ENCODE measurements around the gene WFIKKN2. TPM values are rescaled to one million over a fixed set of nuclear protein-coding genes. Genes with fewer than 3 reads are reported as not detected.
A peak's percentile ranks its signal among the peaks of the same experiment; 100 is the strongest.

The WFIKKN2 gene
- total and polyA plus RNA-seq, 2 of the 13 experiments (the other 11 are each of a cell fraction or from before 2014, with no cell fraction given) = not detected

GRCh38 chr17:50853015-50853615 is 17.7 kb downstream of the WFIKKN2 start (continued):
- TF ChIP-seq POGZ (CRISPR knock-in tag; IDR thresholded peaks at IDR 0.05) = peak; percentile 14; the same call in 1 of the 2 replicates
- TF ChIP-seq HNF4A (CRISPR knock-in tag; IDR thresholded peaks at IDR 0.05) = peak; percentile 95
- no peak for TF ChIP-seq ZNF24 (IDR thresholded peaks at IDR 0.05)
- peak; percentile 73 for TF ChIP-seq GFI1 (CRISPR knock-in tag; IDR thresholded peaks at IDR 0.05; ENCODE audit: borderline replicate concordance)
- TF ChIP-seq ZIK1 (CRISPR knock-in tag; IDR thresholded peaks at IDR 0.05; ENCODE audit: borderline replicate concordance, low read depth) = no peak
- TF ChIP-seq, protein P1, sequence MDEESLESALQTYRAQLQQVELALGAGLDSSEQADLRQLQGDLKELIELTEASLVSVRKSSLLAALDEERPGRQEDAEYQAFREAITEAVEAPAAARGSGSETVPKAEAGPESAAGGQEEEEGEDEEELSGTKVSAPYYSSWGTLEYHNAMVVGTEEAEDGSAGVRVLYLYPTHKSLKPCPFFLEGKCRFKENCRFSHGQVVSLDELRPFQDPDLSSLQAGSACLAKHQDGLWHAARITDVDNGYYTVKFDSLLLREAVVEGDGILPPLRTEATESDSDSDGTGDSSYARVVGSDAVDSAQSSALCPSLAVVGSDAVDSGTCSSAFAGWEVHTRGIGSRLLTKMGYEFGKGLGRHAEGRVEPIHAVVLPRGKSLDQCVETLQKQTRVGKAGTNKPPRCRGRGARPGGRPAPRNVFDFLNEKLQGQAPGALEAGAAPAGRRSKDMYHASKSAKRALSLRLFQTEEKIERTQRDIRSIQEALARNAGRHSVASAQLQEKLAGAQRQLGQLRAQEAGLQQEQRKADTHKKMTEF (CRISPR knock-in tag; IDR thresholded peaks at IDR 0.05) = peak; percentile 67; the same call in 1 of the 2 replicates
- TF ChIP-seq ZNF513 (CRISPR knock-in tag; conservative IDR thresholded peaks at IDR 0.05) = no peak
- TF ChIP-seq MEIS1 (CRISPR knock-in tag; IDR thresholded peaks at IDR 0.05; ENCODE audit: borderline replicate concordance) = peak; percentile 65; the same call in 1 of the 2 replicates
- no peak for TF ChIP-seq NFKB2 (CRISPR knock-in tag; IDR thresholded peaks at IDR 0.05; ENCODE audit: borderline replicate concordance)
- TF ChIP-seq MIXL1 (CRISPR knock-in tag; IDR thresholded peaks at IDR 0.05) = peak; percentile 85
- TF ChIP-seq ZNF235 (CRISPR knock-in tag; IDR thresholded peaks at IDR 0.05; ENCODE audit: borderline replicate concordance) = no peak
- 0 out of 2 replicates have a peak, but pooled peaks have one; percentile 29 for TF ChIP-seq BATF2 (CRISPR knock-in tag; IDR thresholded peaks at IDR 0.05)
- TF ChIP-seq, protein P2, sequence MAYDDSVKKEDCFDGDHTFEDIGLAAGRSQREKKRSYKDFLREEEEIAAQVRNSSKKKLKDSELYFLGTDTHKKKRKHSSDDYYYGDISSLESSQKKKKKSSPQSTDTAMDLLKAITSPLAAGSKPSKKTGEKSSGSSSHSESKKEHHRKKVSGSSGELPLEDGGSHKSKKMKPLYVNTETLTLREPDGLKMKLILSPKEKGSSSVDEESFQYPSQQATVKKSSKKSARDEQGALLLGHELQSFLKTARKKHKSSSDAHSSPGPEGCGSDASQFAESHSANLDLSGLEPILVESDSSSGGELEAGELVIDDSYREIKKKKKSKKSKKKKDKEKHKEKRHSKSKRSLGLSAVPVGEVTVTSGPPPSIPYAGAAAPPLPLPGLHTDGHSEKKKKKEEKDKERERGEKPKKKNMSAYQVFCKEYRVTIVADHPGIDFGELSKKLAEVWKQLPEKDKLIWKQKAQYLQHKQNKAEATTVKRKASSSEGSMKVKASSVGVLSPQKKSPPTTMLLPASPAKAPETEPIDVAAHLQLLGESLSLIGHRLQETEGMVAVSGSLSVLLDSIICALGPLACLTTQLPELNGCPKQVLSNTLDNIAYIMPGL (CRISPR knock-in tag; IDR thresholded peaks at IDR 0.05; ENCODE audit: borderline replicate concordance in 1 of 2, low read depth in 1 of 2) = peak in 1 of 2 experiments; percentile 26; a peak in 2 of 4 replicates
- peak; percentile 71; the same call in 1 of the 2 replicates for TF ChIP-seq TBX2 (CRISPR knock-in tag; IDR thresholded peaks at IDR 0.05; ENCODE audit: borderline replicate concordance)
- TF ChIP-seq, protein P3, sequence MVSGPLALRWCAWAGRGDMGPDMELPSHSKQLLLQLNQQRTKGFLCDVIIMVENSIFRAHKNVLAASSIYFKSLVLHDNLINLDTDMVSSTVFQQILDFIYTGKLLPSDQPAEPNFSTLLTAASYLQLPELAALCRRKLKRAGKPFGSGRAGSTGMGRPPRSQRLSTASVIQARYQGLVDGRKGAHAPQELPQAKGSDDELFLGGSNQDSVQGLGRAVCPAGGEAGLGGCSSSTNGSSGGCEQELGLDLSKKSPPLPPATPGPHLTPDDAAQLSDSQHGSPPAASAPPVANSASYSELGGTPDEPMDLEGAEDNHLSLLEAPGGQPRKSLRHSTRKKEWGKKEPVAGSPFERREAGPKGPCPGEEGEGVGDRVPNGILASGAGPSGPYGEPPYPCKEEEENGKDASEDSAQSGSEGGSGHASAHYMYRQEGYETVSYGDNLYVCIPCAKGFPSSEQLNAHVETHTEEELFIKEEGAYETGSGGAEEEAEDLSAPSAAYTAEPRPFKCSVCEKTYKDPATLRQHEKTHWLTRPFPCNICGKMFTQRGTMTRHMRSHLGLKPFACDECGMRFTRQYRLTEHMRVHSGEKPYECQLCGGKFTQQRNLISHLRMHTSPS (CRISPR knock-in tag; IDR thresholded peaks at IDR 0.05; ENCODE audit: low read depth) = peak; percentile 32; the same call in 1 of the 2 replicates
- no peak for TF ChIP-seq GABPA (IDR thresholded peaks at IDR 0.05; ENCODE audit: low read depth, low read length)
- TF ChIP-seq GABPA (CRISPR knock-in tag; IDR thresholded peaks at IDR 0.05; ENCODE audit: low read depth) = peak; percentile 36; the same call in 1 of the 2 replicates
- peak; percentile 68 for TF ChIP-seq NR2F2 (IDR thresholded peaks at IDR 0.05; ENCODE audit: borderline replicate concordance, low read depth)
